ENCODE results near the gene BOC. TPM values are rescaled to one million over a fixed set of nuclear protein-coding genes. Genes with fewer than 3 reads are reported as not detected.

The BOC gene
- total RNA-seq, 4 donors from 2014 or later, result 61.3 to 75.3 (median 68.0) TPM

DNA sequence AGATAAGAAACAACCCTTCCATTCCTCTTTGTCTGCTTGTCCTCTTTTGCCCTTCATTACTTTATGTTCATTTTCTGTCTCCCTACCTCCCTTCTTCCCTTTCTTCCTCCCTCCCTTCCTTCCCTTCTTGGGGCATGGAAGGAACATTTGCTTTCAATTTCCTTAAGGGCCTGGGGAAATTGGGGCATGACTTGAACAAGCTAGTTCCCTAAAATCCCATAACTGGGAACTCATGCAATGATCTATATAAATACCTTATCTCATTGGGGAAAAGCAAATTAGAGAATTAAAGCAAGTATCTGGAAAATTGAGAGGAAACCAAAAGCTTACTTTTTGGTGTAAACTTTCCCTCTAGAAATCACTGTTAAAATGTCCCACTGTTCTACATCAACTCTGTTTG, 35.7 kb downstream of the BOC start:
- intact Hi-C loops (cut with DNase I; ENCODE audit: low total_unique reads), result no loop called here
- TF ChIP-seq, protein P1, sequence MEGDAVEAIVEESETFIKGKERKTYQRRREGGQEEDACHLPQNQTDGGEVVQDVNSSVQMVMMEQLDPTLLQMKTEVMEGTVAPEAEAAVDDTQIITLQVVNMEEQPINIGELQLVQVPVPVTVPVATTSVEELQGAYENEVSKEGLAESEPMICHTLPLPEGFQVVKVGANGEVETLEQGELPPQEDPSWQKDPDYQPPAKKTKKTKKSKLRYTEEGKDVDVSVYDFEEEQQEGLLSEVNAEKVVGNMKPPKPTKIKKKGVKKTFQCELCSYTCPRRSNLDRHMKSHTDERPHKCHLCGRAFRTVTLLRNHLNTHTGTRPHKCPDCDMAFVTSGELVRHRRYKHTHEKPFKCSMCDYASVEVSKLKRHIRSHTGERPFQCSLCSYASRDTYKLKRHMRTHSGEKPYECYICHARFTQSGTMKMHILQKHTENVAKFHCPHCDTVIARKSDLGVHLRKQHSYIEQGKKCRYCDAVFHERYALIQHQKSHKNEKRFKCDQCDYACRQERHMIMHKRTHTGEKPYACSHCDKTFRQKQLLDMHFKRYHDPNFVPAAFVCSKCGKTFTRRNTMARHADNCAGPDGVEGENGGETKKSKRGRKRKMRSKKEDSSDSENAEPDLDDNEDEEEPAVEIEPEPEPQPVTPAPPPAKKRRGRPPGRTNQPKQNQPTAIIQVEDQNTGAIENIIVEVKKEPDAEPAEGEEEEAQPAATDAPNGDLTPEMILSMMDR (IDR thresholded peaks at IDR 0.05), result no peak
- TF ChIP-seq POLR2A (IDR thresholded peaks at IDR 0.05), result no peak
- no peak for DNase-seq (ENCODE audit: low spot score in 2 of 2)
- H3K4me3 ChIP-seq (ENCODE audit: low read depth, poor library complexity, severe bottlenecking), result no peak overlapping the region

DNA sequence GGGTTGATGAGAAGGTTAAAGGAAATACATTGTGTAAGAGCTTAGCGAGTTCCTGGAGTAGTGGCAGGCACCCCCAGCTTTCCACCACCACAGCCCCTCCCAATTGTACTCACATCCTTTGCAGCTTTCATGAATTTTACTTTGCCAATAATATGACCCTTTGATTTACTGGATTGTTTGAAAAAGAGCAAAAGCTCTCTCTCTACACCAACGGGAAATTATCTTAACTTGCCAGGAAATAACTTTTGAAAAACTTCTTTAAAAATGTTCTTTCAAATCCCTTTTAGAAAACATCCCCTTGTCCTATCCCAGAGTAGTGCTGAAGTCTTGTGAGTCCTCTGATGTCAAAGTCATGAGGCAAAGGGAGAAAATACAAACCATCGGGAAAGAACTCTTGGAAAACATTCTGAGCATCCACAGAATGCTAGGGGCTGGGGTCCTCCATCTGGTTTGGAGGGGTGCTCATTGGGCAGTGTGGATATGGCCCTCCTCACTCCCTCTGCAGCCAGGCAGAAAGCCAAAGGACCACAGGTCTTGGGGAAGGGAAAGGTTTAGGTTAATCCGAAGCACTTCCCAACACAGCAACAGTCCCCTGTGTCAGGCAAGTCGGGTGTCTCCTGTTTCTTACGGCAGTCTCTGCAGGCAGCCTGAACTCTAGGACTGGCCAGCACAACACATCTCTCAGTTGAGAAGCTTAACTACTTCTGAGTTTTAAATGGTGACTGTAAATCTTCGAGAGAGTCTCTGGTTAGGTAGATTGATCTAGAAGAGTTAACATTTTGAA, 36.5 kb downstream of the BOC start:
- intact Hi-C loops (cut with DNase I; ENCODE audit: low total_unique reads), result no loop called here
- TF ChIP-seq POLR2A (IDR thresholded peaks at IDR 0.05), result no peak
- TF ChIP-seq, protein P1 (IDR thresholded peaks at IDR 0.05), result no peak
- 24 to 28% methylated on average over 7 of the region's 7 CpGs for WGBS, 2 donors
- no peak overlapping the region for H3K4me3 ChIP-seq (ENCODE audit: low read depth, poor library complexity, severe bottlenecking)
- no peak for DNase-seq (ENCODE audit: low spot score in 2 of 2)

DNA sequence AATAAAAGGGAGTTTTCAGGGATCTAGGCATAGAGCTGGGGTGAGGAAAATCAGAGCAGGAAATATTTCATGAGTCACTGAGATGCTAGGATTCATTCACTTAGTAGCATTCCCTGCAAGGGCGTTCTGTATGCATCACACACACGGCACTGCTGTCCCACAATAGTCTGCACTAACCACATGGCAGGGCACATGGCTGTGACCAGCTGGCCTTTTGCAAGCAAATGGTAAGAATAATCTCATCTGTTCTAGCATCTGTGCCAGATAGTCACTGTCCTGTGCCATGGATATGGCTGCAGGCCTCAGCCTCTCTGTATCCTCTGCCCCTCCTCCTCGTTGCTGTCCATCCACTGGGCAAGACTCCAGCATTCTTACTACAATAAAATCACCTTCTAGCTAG, 37.8 kb downstream of the BOC start:
- intact Hi-C loops (cut with DNase I; ENCODE audit: low total_unique reads), result no loop called here
- 22 to 31% methylated on average over 3 of the region's 3 CpGs for WGBS, 2 donors
- no peak for DNase-seq (ENCODE audit: low spot score in 2 of 2)
- no peak for TF ChIP-seq POLR2A (IDR thresholded peaks at IDR 0.05)
- TF ChIP-seq, protein P1 (IDR thresholded peaks at IDR 0.05), result no peak
- no peak overlapping the region for H3K4me3 ChIP-seq (ENCODE audit: low read depth, poor library complexity, severe bottlenecking)

DNA sequence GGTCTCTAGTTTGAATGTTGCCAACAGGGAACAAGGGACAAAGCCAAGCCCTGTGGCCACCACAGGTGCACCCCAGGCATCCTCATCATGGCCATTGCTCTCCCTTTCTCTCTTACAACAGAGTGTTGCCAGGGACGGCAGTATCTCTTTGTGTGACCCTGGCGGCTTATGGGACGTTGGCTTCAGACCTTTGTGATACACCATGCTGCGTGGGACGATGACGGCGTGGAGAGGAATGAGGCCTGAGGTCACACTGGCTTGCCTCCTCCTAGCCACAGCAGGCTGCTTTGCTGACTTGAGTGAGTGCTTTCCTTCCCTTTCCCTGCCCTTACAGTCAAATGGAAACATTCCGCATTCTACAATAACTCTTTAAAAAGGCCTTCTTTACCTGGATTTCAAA, 38.2 kb downstream of the BOC start:
- intact Hi-C loops (cut with DNase I; ENCODE audit: low total_unique reads), result no loop called here
- 64 to 84% methylated on average over 8 of the region's 8 CpGs for WGBS, 2 donors
- no peak for DNase-seq (ENCODE audit: low spot score in 2 of 2)
- H3K4me3 ChIP-seq (ENCODE audit: low read depth, poor library complexity, severe bottlenecking), result no peak overlapping the region
- TF ChIP-seq POLR2A (IDR thresholded peaks at IDR 0.05), result no peak
- TF ChIP-seq, protein P1 (IDR thresholded peaks at IDR 0.05), result no peak

DNA sequence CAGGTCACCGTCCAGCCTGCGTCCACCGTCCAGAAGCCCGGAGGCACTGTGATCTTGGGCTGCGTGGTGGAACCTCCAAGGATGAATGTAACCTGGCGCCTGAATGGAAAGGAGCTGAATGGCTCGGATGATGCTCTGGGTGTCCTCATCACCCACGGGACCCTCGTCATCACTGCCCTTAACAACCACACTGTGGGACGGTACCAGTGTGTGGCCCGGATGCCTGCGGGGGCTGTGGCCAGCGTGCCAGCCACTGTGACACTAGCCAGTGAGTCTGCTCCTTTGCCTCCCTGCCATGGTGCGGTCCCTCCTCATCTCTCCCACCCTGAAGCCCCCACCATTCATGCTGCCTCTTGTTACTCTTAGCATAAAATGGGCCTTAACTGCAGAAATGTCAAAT, 39.2 kb downstream of the BOC start:
- no peak overlapping the region for H3K4me3 ChIP-seq (ENCODE audit: low read depth, poor library complexity, severe bottlenecking)
- WGBS, 2 donors, result 95 to 99% methylated on average over 14 of the region's 14 CpGs
- intact Hi-C loops (cut with DNase I; ENCODE audit: low total_unique reads), result no loop called here
- TF ChIP-seq POLR2A (IDR thresholded peaks at IDR 0.05), result no peak
- TF ChIP-seq, protein P1 (IDR thresholded peaks at IDR 0.05), result no peak
- peak in 1 of 2 donors; percentile 67 for DNase-seq (ENCODE audit: low spot score in 2 of 2)

DNA sequence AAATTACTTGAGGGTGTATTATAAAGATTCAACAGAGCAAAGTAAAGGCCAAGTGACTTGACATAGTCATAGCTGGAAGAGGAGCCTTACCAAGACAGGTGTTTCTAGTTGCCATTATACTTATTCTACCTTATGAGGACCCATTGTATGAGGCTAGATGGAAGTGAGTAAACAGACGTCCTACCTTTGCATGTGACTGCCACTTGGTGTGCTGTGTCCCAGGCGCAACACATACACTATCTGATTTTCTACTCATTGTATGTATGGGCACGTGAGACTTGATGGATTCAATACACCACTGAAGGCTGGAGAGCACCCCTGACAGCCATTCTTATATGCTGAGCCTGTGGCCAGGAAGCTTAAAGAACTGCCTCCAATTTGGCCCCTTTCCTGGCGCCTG, 40.5 kb downstream of the BOC start:
- WGBS, 2 donors, result 55 to 57% methylated on average over 4 of the region's 4 CpGs
- no peak for DNase-seq (ENCODE audit: low spot score in 2 of 2)
- TF ChIP-seq POLR2A (IDR thresholded peaks at IDR 0.05), result no peak
- TF ChIP-seq, protein P1 (IDR thresholded peaks at IDR 0.05), result no peak
- intact Hi-C loops (cut with DNase I; ENCODE audit: low total_unique reads), result no loop called here
- no peak overlapping the region for H3K4me3 ChIP-seq (ENCODE audit: low read depth, poor library complexity, severe bottlenecking)
